Neuronal stem cell (in vitro differentiated cells): Measurements from ENCODE around the gene ATP8A2.

Experiments
- DNase-seq: peaks from one replicate; pipeline ENCODE4 v3.0.0-alpha.2; 2013; ENCODE audit warnings: low spot score
- H2AFZ ChIP-seq: one replicate; pipeline ENCODE4 v1.6.1; 2013; ENCODE audit warnings: mild to moderate bottlenecking, low read length, inconsistent platforms
- H2AK5ac ChIP-seq: 2 replicates; pipeline ENCODE4 v1.6.1; 2013; ENCODE audit warnings: low read depth, mild to moderate bottlenecking, inconsistent platforms, low read length, moderate library complexity, mixed read lengths
- H2BK120ac ChIP-seq: 2 replicates; pipeline ENCODE4 v1.6.1; 2013; ENCODE audit warnings: low read depth, mild to moderate bottlenecking, inconsistent platforms, low read length, moderate library complexity, mixed read lengths
- H2BK12ac ChIP-seq: one replicate; pipeline ENCODE4 v1.6.1; 2013; ENCODE audit warnings: low read length, inconsistent platforms
- H2BK15ac ChIP-seq: 2 replicates; pipeline ENCODE4 v1.6.1; 2013; ENCODE audit warnings: mild to moderate bottlenecking, low read length, inconsistent platforms, mixed read lengths
- H2BK5ac ChIP-seq: one replicate; pipeline ENCODE4 v1.6.1; 2013; ENCODE audit warnings: inconsistent platforms, mild to moderate bottlenecking, low read length, moderate library complexity
- H3K14ac ChIP-seq: one replicate; pipeline ENCODE4 v1.6.1; 2013; ENCODE audit warnings: low read length, inconsistent platforms
- H3K18ac ChIP-seq: 2 replicates; pipeline ENCODE4 v1.6.1; 2013; ENCODE audit warnings: low read length, inconsistent platforms
- H3K23ac ChIP-seq: 2 replicates; pipeline ENCODE4 v1.6.1; 2013; ENCODE audit warnings: low read depth, mild to moderate bottlenecking, mixed read lengths, low read length, inconsistent platforms; ENCODE audit not compliant: poor library complexity
- H3K27ac ChIP-seq: replicated peaks from 3 replicates; pipeline ENCODE4 v1.5.1; 2013; ENCODE audit warnings: low read length, inconsistent platforms
- H3K27me3 ChIP-seq, 3 experiments: 2 replicates each; pipeline ENCODE4 v1.6.1; 2013; ENCODE audit warnings: low read length in 3 of 3, mild to moderate bottlenecking in 2 of 3, inconsistent platforms in 1 of 3, low read depth in 1 of 3, mixed read lengths in 1 of 3, moderate library complexity in 1 of 3; ENCODE audit not compliant: control insufficient read depth in 3 of 3, insufficient read depth in 3 of 3
- H3K36me3 ChIP-seq, 2 donors: replicated peaks in 1 of 2; 2 replicates each; pipeline ENCODE4 v1.6.1; 2013; ENCODE audit warnings: low read length in 2 of 2; ENCODE audit not compliant: control insufficient read depth in 2 of 2, insufficient read depth in 2 of 2
- H3K4ac ChIP-seq: 2 replicates; pipeline ENCODE4 v1.6.1; 2013; ENCODE audit warnings: inconsistent platforms, mild to moderate bottlenecking, low read length, moderate library complexity
- H3K4me1 ChIP-seq, 2 donors: 1 replicate in 1 of 2; 2 replicates in 1 of 2; pipeline ENCODE4 v1.6.1; 2013; ENCODE audit warnings: low read length in 2 of 2, low read depth in 1 of 2; ENCODE audit not compliant: control insufficient read depth in 2 of 2, insufficient read depth in 1 of 2
- H3K4me2 ChIP-seq: one replicate; pipeline ENCODE4 v1.6.1; 2013; ENCODE audit warnings: mild to moderate bottlenecking, low read length, inconsistent platforms; ENCODE audit not compliant: insufficient read depth, poor library complexity, severe bottlenecking
- H3K4me3 ChIP-seq, 2 donors: 2 replicates each; pipeline ENCODE4 v1.5.1; 2013; ENCODE audit warnings: low read length in 2 of 2, mild to moderate bottlenecking in 2 of 2, inconsistent platforms in 1 of 2, moderate library complexity in 1 of 2
- H3K79me1 ChIP-seq: one replicate; pipeline ENCODE4 v1.6.1; 2013; ENCODE audit warnings: low read depth, mild to moderate bottlenecking, inconsistent platforms, low read length, moderate library complexity
- H3K9ac ChIP-seq: one replicate; pipeline ENCODE4 v1.6.1; 2013; ENCODE audit warnings: mild to moderate bottlenecking, low read depth, low read length, inconsistent platforms; ENCODE audit not compliant: poor library complexity
- H3K9me3 ChIP-seq, 2 donors: replicated peaks in 1 of 2; 2 replicates each; pipeline versions ENCODE3 to v1.6.1; 2013; ENCODE audit warnings: low read length in 2 of 2, mild to moderate bottlenecking in 2 of 2, inconsistent platforms in 1 of 2, low read depth in 1 of 2, mixed read lengths in 1 of 2, moderate library complexity in 1 of 2; ENCODE audit not compliant: control insufficient read depth in 2 of 2, insufficient read depth in 1 of 2
- H4K8ac ChIP-seq: one replicate; pipeline ENCODE4 v1.6.1; 2013; ENCODE audit warnings: low read depth, mild to moderate bottlenecking, inconsistent platforms, low read length, moderate library complexity
- H4K91ac ChIP-seq: one replicate; pipeline ENCODE4 v1.6.1; 2013; ENCODE audit warnings: low read length, low read depth, mild to moderate bottlenecking, inconsistent platforms; ENCODE audit not compliant: poor library complexity
- WGBS, 2 donors: extraction: QIAGEN DNeasy Blood & Tissue Kit; methylation state at CpG; one replicate each; pipeline ENCODE4 v1.1.7; 2013; ENCODE audit warnings: missing lambda C conversion rate in 2 of 2, mixed read lengths in 1 of 2; ENCODE audit not compliant: insufficient read length in 2 of 2, insufficient replicate concordance in 1 of 2; ENCODE audit errors: extremely low coverage in 2 of 2; 5-methylcytosine and 5-hydroxymethylcytosine counted together

Gene ATP8A2

GRCh38 chr13:25677956-25678355 lies 306.2 kb downstream of the ATP8A2 start:
- Histone ChIP-seq H4K91ac (no peak overlapping the region), H2BK120ac (no peak overlapping the region), H2AFZ (no peak overlapping the region), H3K4me2 (no peak overlapping the region), H2AK5ac (no peak overlapping the region), H3K27me3 (no peaks in the 10 kb centered on the region), H3K36me3 (no peaks in the 10 kb centered on the region), H2BK15ac (no peak overlapping the region), H3K4me1 (peaks cover 0 to 6% of the 10 kb centered on the region in 2 donors), H4K8ac (no peak overlapping the region), H3K18ac (no peak overlapping the region), H2BK5ac (no peak overlapping the region), H3K4ac (no peak overlapping the region), H3K23ac (no peak overlapping the region), H3K4me3 (no peak overlapping the region), H3K9ac (no peak overlapping the region), H3K27ac (no peak overlapping the region), H3K79me1 (no peaks in the 10 kb centered on the region), H3K9me3 (no peaks in the 10 kb centered on the region), H2BK12ac (no peak overlapping the region), H3K14ac (no peak overlapping the region)
- no peak for DNase-seq
- no CpG with 5 or more reads among the region's 2 CpGs for WGBS, 2 donors

- Histone ChIP-seq H3K36me3 (no peaks in the 10 kb centered on the region), H2BK120ac (no peak overlapping the region), H3K4me2 (no peak overlapping the region), H2AK5ac (no peak overlapping the region), H2BK12ac (no peak overlapping the region), H3K23ac (no peak overlapping the region), H4K91ac (no peak overlapping the region), H3K79me1 (no peaks in the 10 kb centered on the region), H3K9me3 (no peaks in the 10 kb centered on the region), H3K4ac (no peak overlapping the region), H2AFZ (no peak overlapping the region), H3K27me3 (no peaks in the 10 kb centered on the region), H2BK15ac (no peak overlapping the region), H3K9ac (no peak overlapping the region), H3K27ac (no peak overlapping the region), H4K8ac (no peak overlapping the region), H2BK5ac (no peak overlapping the region), H3K18ac (no peak overlapping the region), H3K14ac (no peak overlapping the region), H3K4me3 (no peak overlapping the region), H3K4me1 (peaks cover 0 to 6% of the 10 kb centered on the region in 2 donors)
- no CpG with 5 or more reads among the region's 2 CpGs for WGBS, 2 donors
- no peak for DNase-seq
These were observed 306.6 kb downstream of the ATP8A2 start for GRCh38 chr13:25678398-25678797.

GRCh38 chr13:25679159-25679558 lies 307.4 kb downstream of the ATP8A2 start:
- H3K79me1 ChIP-seq = no peaks in the 10 kb centered on the region
- no peak overlapping the region for H3K4me2 ChIP-seq
- no peak overlapping the region for H2BK15ac ChIP-seq
- H2AK5ac ChIP-seq = no peak overlapping the region
- H3K4ac ChIP-seq = no peak overlapping the region
- H3K9ac ChIP-seq = no peak overlapping the region
- no peaks in the 10 kb centered on the region for H3K9me3 ChIP-seq
- no peak overlapping the region for H3K4me3 ChIP-seq
- no peak overlapping the region for H4K8ac ChIP-seq
- WGBS, 2 donors = no CpG with 5 or more reads among the region's 2 CpGs
- no peaks in the 10 kb centered on the region for H3K36me3 ChIP-seq
- H2AFZ ChIP-seq = no peak overlapping the region
- H3K27me3 ChIP-seq = no peaks in the 10 kb centered on the region
- H3K27ac ChIP-seq = no peak overlapping the region
- H2BK120ac ChIP-seq = no peak overlapping the region
- no peak overlapping the region for H2BK12ac ChIP-seq
- no peak overlapping the region for H3K18ac ChIP-seq
- peaks cover 0 to 6% of the 10 kb centered on the region in 2 donors for H3K4me1 ChIP-seq
- H3K23ac ChIP-seq = no peak overlapping the region
- DNase-seq = no peak
- H2BK5ac ChIP-seq = no peak overlapping the region
- no peak overlapping the region for H3K14ac ChIP-seq
- no peak overlapping the region for H4K91ac ChIP-seq

- WGBS, 2 donors = no CpG with 5 or more reads among the region's 5 CpGs
- Histone ChIP-seq H2BK120ac (no peak overlapping the region), H3K4ac (no peak overlapping the region), H3K27me3 (no peaks in the 10 kb centered on the region), H3K4me1 (peaks cover 0 to 4% of the 10 kb centered on the region in 2 donors), H3K27ac (no peak overlapping the region), H3K23ac (no peak overlapping the region), H2AK5ac (no peak overlapping the region), H2BK15ac (no peak overlapping the region), H3K4me3 (no peak overlapping the region), H3K36me3 (no peaks in the 10 kb centered on the region), H2AFZ (no peak overlapping the region), H3K79me1 (no peaks in the 10 kb centered on the region), H3K4me2 (no peak overlapping the region), H3K18ac (no peak overlapping the region), H4K8ac (no peak overlapping the region), H2BK12ac (no peak overlapping the region), H4K91ac (no peak overlapping the region), H3K9me3 (no peaks in the 10 kb centered on the region), H3K9ac (no peak overlapping the region), H2BK5ac (no peak overlapping the region), H3K14ac (no peak overlapping the region)
- DNase-seq = no peak
These were observed 308.2 kb downstream of the ATP8A2 start for GRCh38 chr13:25679936-25680335.
